Ovary (tissue), 9 donors: ENCODE results near the gene SERPINB7. TPM values are rescaled to one million over a fixed set of nuclear protein-coding genes. Genes with fewer than 3 reads are reported as not detected.

ENCODE experiments used
- DNase-seq, 5 donors: peaks; one replicate each; pipeline ENCODE4 v3.0.0-alpha.2; 2019 to 2020
- H3K27ac ChIP-seq, 2 donors: fragments of 200-600 bp; one replicate each; pipeline versions ENCODE4 v1.5.1 to v1.8.0; 2019 to 2022
- H3K27me3 ChIP-seq: fragments of 200-600 bp; one replicate; pipeline ENCODE4 v1.8.0; 2022
- H3K36me3 ChIP-seq: fragments of 200-600 bp; sonication (generic); one replicate; pipeline ENCODE4 v1.5.1; 2019
- H3K4me1 ChIP-seq: one replicate; pipeline ENCODE4 v1.8.1; 2013; ENCODE audit warnings: mild to moderate bottlenecking, moderate library complexity; ENCODE audit not compliant: insufficient read depth
- H3K4me3 ChIP-seq: fragments of 200-600 bp; sonication (generic); one replicate; pipeline ENCODE4 v1.5.1; 2017
- H3K9me3 ChIP-seq, 2 donors: fragments of 200-600 bp in 1 of 2; sonication (generic) in 1 of 2; one replicate each; pipeline versions ENCODE4 v1.5.1 to v1.8.1; 2013 to 2019; ENCODE audit warnings: mild to moderate bottlenecking in 1 of 2, moderate library complexity in 1 of 2
- CTCF ChIP-seq, 3 donors: fragments of 450-650 bp in 2 of 3; fragments of 200-600 bp in 1 of 3; IDR thresholded peaks; one replicate each; pipeline versions ENCODE4 v1.5.1 to v1.8.0; 2016 to 2022; ENCODE audit warnings: antibody characterized with exemption in 3 of 3, mild to moderate bottlenecking in 1 of 3
- EP300 ChIP-seq: sonication (generic); formaldehyde crosslinking; IDR thresholded peaks from one replicate; pipeline ENCODE4 v1.6.1; 2017; ENCODE audit warnings: antibody characterized with exemption
- POLR2A ChIP-seq: fragments of 450-650 bp; IDR thresholded peaks from one replicate; pipeline ENCODE4 v1.6.1; 2017; ENCODE audit warnings: antibody characterized with exemption, mild to moderate bottlenecking, moderate library complexity
- WGBS, 3 donors: extraction: QIAGEN DNeasy Blood & Tissue Kit in 1 of 3; methylation state at CpG; one replicate each; pipeline versions ENCODE4 v1.1.5 to v1.1.7; 2013 to 2017; 5-methylcytosine and 5-hydroxymethylcytosine counted together
- intact Hi-C, 4 donors: fragments of 100-400 bp; cut with DNase I; formaldehyde crosslinking; loops; one replicate each; pipeline versions ENCODE4 v1.11.0 to v1.15.1; 2022 to 2023
- polyA plus RNA-seq, 2 donors: library from polyadenylated mRNA; stranded (reverse); fragments of 200-250 nt in 1 of 2; fragments of 350-450 nt in 1 of 2; fragmentation: Illumina TruSeq in 1 of 2; extraction: RNeasy Lipid Tissue Mini Kit (QIAGEN cat#74804) in 1 of 2; gene quantifications; one replicate each; pipeline ENCODE4 v1.2.3, GENCODE V29; 2013 to 2014
- total RNA-seq, 7 donors: library from RNA; depleted of rRNA in 2 of 7; stranded (reverse); fragments of >200 nt in 2 of 7; fragmentation: NEBNext Ultra II Directional in 3 of 7; extraction: Animal tissue kit (Norgen Biotek cat#: 25700) in 3 of 7; gene quantifications; one replicate each; pipeline versions ENCODE4 v1.1.0 to v1.2.4, GENCODE V29; 2016 to 2023
- donor health status: DM: no; HTN: no; CAD: no; lungs with moderate emphysema.
- donor health status: DM: no; HTN: no; CAD: no.
- donor health status: Bipolar disorder and iron deficiency.
- donor health status: DM: yes; HTN: yes; CAD: no.
- donor health status: DM: no; HTN: no; CAD: no.
- donor health status: DM: yes; HTN: yes; CAD: no.

Gene SERPINB7
- total and polyA plus RNA-seq, 9 donors, result 0.06 to 0.23 (median 0.10) TPM; not detected in 5

GRCh38 chr18:63848159-63848558 is 72.9 kb downstream of the SERPINB7 start:
- Histone ChIP-seq H3K4me3 (no peak overlapping the region), H3K27me3 (no peaks in the 10 kb centered on the region), H3K36me3 (no peaks in the 10 kb centered on the region), H3K9me3 (no peaks in the 10 kb centered on the region), H3K27ac (no peak overlapping the region), H3K4me1 (no peaks in the 10 kb centered on the region)
- intact Hi-C loops, result no loop called here
- WGBS, 3 donors, result 2 to 4% (median 2%) methylated on average over 2 of the region's 2 CpGs
- no peak for DNase-seq
- TF ChIP-seq EP300, result no peak
- TF ChIP-seq POLR2A, result no peak
- no peak for TF ChIP-seq CTCF (IDR thresholded peaks at IDR 0.05)

- WGBS, 3 donors, result 41 to 53% (median 50%) methylated on average over 4 of the region's 4 CpGs
- Histone ChIP-seq H3K36me3 (no peaks in the 10 kb centered on the region), H3K4me3 (no peak overlapping the region), H3K4me1 (no peaks in the 10 kb centered on the region), H3K9me3 (no peaks in the 10 kb centered on the region), H3K27ac (no peak overlapping the region), H3K27me3 (no peaks in the 10 kb centered on the region)
- DNase-seq, result no peak
- intact Hi-C loops, result no loop called here
- TF ChIP-seq POLR2A, result no peak
- TF ChIP-seq CTCF (IDR thresholded peaks at IDR 0.05), result no peak
- no peak for TF ChIP-seq EP300
Measured at GRCh38 chr18:63850020-63850419, 74.8 kb downstream of the SERPINB7 start.

- no peaks in the 10 kb centered on the region for H3K27me3 ChIP-seq
- WGBS, 3 donors, result 49 to 66% (median 56%) methylated on average over 2 of the region's 2 CpGs
- no peak for DNase-seq
- no peaks in the 10 kb centered on the region for H3K9me3 ChIP-seq
- H3K4me3 ChIP-seq, result no peak overlapping the region
- no peaks in the 10 kb centered on the region for H3K4me1 ChIP-seq
- intact Hi-C loops, result no loop called here
- H3K36me3 ChIP-seq, result no peaks in the 10 kb centered on the region
- H3K27ac ChIP-seq, result no peak overlapping the region
- TF ChIP-seq POLR2A (no peak), EP300 (no peak), CTCF (IDR thresholded peaks at IDR 0.05) (no peak)
Measured at GRCh38 chr18:63850636-63851035, 75.4 kb downstream of the SERPINB7 start.

Other genes with a start within 250 kb of the SERPINB7 start
- gene SERPINB12, start 233.0 kb upstream of the SERPINB7 start, total RNA-seq, result not detected
- not detected for gene SERPINB12, start 233.0 kb upstream of the SERPINB7 start, polyA plus RNA-seq
- gene SERPINB13, start 188.1 kb upstream of the SERPINB7 start, total RNA-seq, result under 1 TPM in 1 of 7 donors, not detected in 6; 0.46 TPM
- not detected for gene SERPINB13, start 188.1 kb upstream of the SERPINB7 start, polyA plus RNA-seq
- not detected for gene SERPINB4, start 131.2 kb upstream of the SERPINB7 start, total RNA-seq
- under 1 TPM in 1 of 2 donors, not detected in 1; 0.10 TPM for gene SERPINB4, start 131.2 kb upstream of the SERPINB7 start, polyA plus RNA-seq
- under 1 TPM in 1 of 7 donors, not detected in 6; 0.23 TPM for gene SERPINB3, start 113.5 kb upstream of the SERPINB7 start, total RNA-seq
- gene SERPINB3, start 113.5 kb upstream of the SERPINB7 start, polyA plus RNA-seq, result under 1 TPM in 1 of 2 donors, not detected in 1; 0.05 TPM
- gene SERPINB11, start 72.5 kb upstream of the SERPINB7 start, total RNA-seq, result not detected
- gene SERPINB11, start 72.5 kb upstream of the SERPINB7 start, polyA plus RNA-seq, result not detected
- 10 to 100 TPM in 1 of 7 donors, 1 to 10 TPM in 1, under 1 TPM in 2, not detected in 3; 0.32 to 11.4 (median 3.5) TPM for gene SERPINB2, start 112.3 kb downstream of the SERPINB7 start, total RNA-seq
- gene SERPINB2, start 112.3 kb downstream of the SERPINB7 start, polyA plus RNA-seq, result 1 to 10 TPM; 1.1 to 1.4 TPM
- gene SERPINB10, start 132.5 kb downstream of the SERPINB7 start, total RNA-seq, result 1 to 10 TPM in 1 of 7 donors, not detected in 6; 2.0 TPM
- gene SERPINB10, start 132.5 kb downstream of the SERPINB7 start, polyA plus RNA-seq, result not detected
- gene HMSD, start 173.9 kb downstream of the SERPINB7 start, total RNA-seq, result 1 to 10 TPM in 1 of 7 donors, not detected in 6; 2.0 TPM
- gene HMSD, start 173.9 kb downstream of the SERPINB7 start, polyA plus RNA-seq, result under 1 TPM; 0.02 to 0.08 TPM
- 10 to 100 TPM in 1 of 7 donors, 1 to 10 TPM in 6; 4.9 to 10.7 (median 6.9) TPM for gene SERPINB8, start 194.7 kb downstream of the SERPINB7 start, total RNA-seq
- 10 to 100 TPM in 1 of 2 donors, 1 to 10 TPM in 1; 4.4 to 10.5 TPM for gene SERPINB8, start 194.7 kb downstream of the SERPINB7 start, polyA plus RNA-seq